Mammary epithelial cell (primary cell): ENCODE data around the gene AKT1S1.

Source experiments
- EZH2 ChIP-seq: IDR thresholded peaks from 2 replicates; pipeline ENCODE4 v1.6.1; 2012; ENCODE audit warnings: low read length, inconsistent platforms, borderline replicate concordance
- TF ChIP-seq, protein P1 (sequence below), 2 donors: IDR thresholded peaks in 1 of 2; conservative IDR thresholded peaks in 1 of 2; 2 replicates each; pipeline ENCODE4 v1.5.1; 2011 to 2012; ENCODE audit warnings: inconsistent platforms in 2 of 2, low read length in 2 of 2, mild to moderate bottlenecking in 2 of 2, control low read depth in 1 of 2, low read depth in 1 of 2; ENCODE audit not compliant: insufficient read depth in 1 of 2; ENCODE audit errors: extremely low read depth in 1 of 2

- no peak for TF ChIP-seq EZH2
- TF ChIP-seq, protein P1, sequence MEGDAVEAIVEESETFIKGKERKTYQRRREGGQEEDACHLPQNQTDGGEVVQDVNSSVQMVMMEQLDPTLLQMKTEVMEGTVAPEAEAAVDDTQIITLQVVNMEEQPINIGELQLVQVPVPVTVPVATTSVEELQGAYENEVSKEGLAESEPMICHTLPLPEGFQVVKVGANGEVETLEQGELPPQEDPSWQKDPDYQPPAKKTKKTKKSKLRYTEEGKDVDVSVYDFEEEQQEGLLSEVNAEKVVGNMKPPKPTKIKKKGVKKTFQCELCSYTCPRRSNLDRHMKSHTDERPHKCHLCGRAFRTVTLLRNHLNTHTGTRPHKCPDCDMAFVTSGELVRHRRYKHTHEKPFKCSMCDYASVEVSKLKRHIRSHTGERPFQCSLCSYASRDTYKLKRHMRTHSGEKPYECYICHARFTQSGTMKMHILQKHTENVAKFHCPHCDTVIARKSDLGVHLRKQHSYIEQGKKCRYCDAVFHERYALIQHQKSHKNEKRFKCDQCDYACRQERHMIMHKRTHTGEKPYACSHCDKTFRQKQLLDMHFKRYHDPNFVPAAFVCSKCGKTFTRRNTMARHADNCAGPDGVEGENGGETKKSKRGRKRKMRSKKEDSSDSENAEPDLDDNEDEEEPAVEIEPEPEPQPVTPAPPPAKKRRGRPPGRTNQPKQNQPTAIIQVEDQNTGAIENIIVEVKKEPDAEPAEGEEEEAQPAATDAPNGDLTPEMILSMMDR (conservative IDR thresholded peaks at IDR 0.05 in 1 of 2, IDR thresholded peaks at IDR 0.05 in 1 of 2; ENCODE audit: extremely low read depth in 1 of 2, insufficient read depth in 1 of 2, low read depth in 1 of 2, low read length in 2 of 2), result no peak
These were observed 5.7 kb downstream of the AKT1S1 start for GRCh38 chr19:49871349-49871985.
